ENCODE data around the gene HYDIN.

The HYDIN gene

DNA sequence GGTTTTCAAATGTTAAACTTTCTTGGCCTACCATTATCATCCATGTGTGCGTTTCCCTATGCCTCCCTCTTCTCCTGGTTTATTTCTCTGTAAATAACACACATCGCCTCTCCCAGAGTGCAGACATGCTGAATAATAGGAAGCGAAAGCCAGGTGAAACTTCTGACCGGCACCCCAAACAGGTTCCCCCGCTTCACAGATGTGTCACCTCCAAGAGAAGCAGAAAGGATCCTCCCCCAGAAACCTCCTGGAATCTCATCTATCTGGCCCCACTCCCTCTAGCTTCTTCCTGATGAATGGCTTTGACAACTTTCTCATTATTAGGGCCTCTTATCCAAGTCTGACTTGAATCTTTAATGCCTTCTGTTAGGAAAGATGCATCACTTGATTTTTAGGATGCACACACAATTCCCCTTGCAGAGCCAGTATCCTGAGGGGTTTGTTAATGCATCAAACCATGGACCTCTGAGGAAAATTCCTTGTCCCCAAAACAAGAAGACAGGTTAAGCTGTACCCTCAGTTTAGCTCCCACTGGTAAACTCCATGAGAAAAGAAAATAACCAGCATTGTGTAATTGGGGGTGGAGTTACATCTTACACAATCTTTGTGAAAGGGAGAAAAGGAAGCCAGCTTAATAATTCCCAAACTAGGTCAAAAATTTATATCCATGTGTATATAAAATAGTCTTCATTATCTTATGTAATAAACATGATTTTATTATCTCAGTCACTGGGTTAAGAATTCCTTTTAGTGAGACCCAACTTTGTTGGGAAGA is 20.1 kb upstream of the HYDIN start:
- Histone ChIP-seq H3K79me2 (ENCODE audit: insufficient read depth, low read length) (no peaks in the 10 kb centered on the region), H3K4me1 (ENCODE audit: insufficient read depth, low read length, poor library complexity, severe bottlenecking) (no peaks in the 10 kb centered on the region), H4K20me1 (ENCODE audit: insufficient read depth, low read length, poor library complexity, severe bottlenecking) (no peaks in the 10 kb centered on the region), H3K4me2 (ENCODE audit: low read depth, low read length, poor library complexity, severe bottlenecking) (no peak overlapping the region), H3F3A (ENCODE audit: low read depth) (no peaks in the 10 kb centered on the region), H3K9me3 (ENCODE audit: insufficient read depth, low read depth, low read length) (no peaks in the 10 kb centered on the region), H3K9ac (ENCODE audit: low read depth, low read length, poor library complexity, severe bottlenecking) (no peak overlapping the region), H3K4me3 (ENCODE audit: low read length, poor library complexity, severe bottlenecking) (no peak overlapping the region), H3K27me3 (ENCODE audit: insufficient read depth, low read length, poor library complexity, severe bottlenecking) (no peaks in the 10 kb centered on the region), H3K9me2 (replicated peaks; ENCODE audit: low read depth, low read length) (no peaks in the 10 kb centered on the region), H2AFZ (ENCODE audit: low read length) (no peak overlapping the region), H3K36me3 (ENCODE audit: insufficient read depth, low read length) (no peaks in the 10 kb centered on the region)
- TF ChIP-seq, protein P1, sequence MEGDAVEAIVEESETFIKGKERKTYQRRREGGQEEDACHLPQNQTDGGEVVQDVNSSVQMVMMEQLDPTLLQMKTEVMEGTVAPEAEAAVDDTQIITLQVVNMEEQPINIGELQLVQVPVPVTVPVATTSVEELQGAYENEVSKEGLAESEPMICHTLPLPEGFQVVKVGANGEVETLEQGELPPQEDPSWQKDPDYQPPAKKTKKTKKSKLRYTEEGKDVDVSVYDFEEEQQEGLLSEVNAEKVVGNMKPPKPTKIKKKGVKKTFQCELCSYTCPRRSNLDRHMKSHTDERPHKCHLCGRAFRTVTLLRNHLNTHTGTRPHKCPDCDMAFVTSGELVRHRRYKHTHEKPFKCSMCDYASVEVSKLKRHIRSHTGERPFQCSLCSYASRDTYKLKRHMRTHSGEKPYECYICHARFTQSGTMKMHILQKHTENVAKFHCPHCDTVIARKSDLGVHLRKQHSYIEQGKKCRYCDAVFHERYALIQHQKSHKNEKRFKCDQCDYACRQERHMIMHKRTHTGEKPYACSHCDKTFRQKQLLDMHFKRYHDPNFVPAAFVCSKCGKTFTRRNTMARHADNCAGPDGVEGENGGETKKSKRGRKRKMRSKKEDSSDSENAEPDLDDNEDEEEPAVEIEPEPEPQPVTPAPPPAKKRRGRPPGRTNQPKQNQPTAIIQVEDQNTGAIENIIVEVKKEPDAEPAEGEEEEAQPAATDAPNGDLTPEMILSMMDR (conservative IDR thresholded peaks at IDR 0.05; ENCODE audit: low read length), result no peak
- no peak for TF ChIP-seq EZH2phosphoT487 (IDR thresholded peaks at IDR 0.05; ENCODE audit: borderline replicate concordance)

DNA sequence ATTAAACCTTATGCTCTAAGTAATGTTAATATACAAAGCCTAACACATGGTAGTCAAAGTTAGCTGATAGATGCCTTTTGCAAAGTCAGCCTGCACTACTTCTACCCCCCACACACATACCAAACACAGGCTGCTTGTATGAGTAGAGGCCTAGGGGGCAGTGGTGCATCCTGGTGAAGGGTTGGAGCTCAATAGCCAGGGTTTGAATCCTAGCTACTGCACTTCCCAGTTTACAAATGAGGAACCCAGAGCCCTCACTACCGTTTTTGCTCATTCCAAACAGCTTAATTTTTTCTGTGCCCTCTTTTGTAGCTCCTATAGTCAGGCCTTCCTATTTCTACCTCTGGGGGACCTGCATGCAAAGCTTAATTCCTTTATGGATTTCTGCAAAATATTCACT is 18.9 kb upstream of the HYDIN start:
- Histone ChIP-seq H3K4me3 (ENCODE audit: low read length, poor library complexity, severe bottlenecking) (no peak overlapping the region), H3K9me3 (ENCODE audit: insufficient read depth, low read depth, low read length) (no peaks in the 10 kb centered on the region), H3F3A (ENCODE audit: low read depth) (no peaks in the 10 kb centered on the region), H3K9me2 (replicated peaks; ENCODE audit: low read depth, low read length) (no peaks in the 10 kb centered on the region), H2AFZ (ENCODE audit: low read length) (no peak overlapping the region), H3K9ac (ENCODE audit: low read depth, low read length, poor library complexity, severe bottlenecking) (no peak overlapping the region), H3K79me2 (ENCODE audit: insufficient read depth, low read length) (no peaks in the 10 kb centered on the region), H3K4me2 (ENCODE audit: low read depth, low read length, poor library complexity, severe bottlenecking) (no peak overlapping the region), H4K20me1 (ENCODE audit: insufficient read depth, low read length, poor library complexity, severe bottlenecking) (no peaks in the 10 kb centered on the region), H3K27me3 (ENCODE audit: insufficient read depth, low read length, poor library complexity, severe bottlenecking) (no peaks in the 10 kb centered on the region), H3K4me1 (ENCODE audit: insufficient read depth, low read length, poor library complexity, severe bottlenecking) (no peaks in the 10 kb centered on the region), H3K36me3 (ENCODE audit: insufficient read depth, low read length) (no peaks in the 10 kb centered on the region)
- TF ChIP-seq, protein P1 (conservative IDR thresholded peaks at IDR 0.05; ENCODE audit: low read length), result no peak
- no peak for TF ChIP-seq EZH2phosphoT487 (IDR thresholded peaks at IDR 0.05; ENCODE audit: borderline replicate concordance)

DNA sequence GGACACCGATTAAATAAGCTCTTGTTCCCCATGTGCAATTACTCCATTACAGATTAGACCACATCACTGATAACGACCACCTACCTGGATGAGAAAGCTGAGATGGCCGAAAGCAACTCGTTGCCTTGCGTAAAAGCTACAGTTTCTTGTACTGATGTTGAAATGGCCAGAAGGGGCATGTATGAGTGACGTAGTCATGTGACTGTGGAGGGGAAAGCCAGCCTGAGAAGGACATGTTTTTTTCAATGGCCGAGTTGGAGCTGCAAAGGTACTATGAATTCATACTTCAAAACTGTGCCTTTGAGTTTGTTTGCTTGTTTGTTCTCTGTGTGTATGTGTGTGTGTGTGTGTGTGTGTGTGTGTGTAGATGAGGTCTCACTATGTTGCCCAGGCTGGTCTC is 17.0 kb upstream of the HYDIN start:
- no peaks in the 10 kb centered on the region for H3K4me1 ChIP-seq (ENCODE audit: insufficient read depth, low read length, poor library complexity, severe bottlenecking)
- no peaks in the 10 kb centered on the region for H4K20me1 ChIP-seq (ENCODE audit: insufficient read depth, low read length, poor library complexity, severe bottlenecking)
- no peak overlapping the region for H3K4me3 ChIP-seq (ENCODE audit: low read length, poor library complexity, severe bottlenecking)
- no peak overlapping the region for H2AFZ ChIP-seq (ENCODE audit: low read length)
- H3K36me3 ChIP-seq (ENCODE audit: insufficient read depth, low read length), result no peaks in the 10 kb centered on the region
- H3K9me2 ChIP-seq (replicated peaks; ENCODE audit: low read depth, low read length), result no peaks in the 10 kb centered on the region
- TF ChIP-seq, protein P1 (conservative IDR thresholded peaks at IDR 0.05; ENCODE audit: low read length), result no peak
- no peak for TF ChIP-seq EZH2phosphoT487 (IDR thresholded peaks at IDR 0.05; ENCODE audit: borderline replicate concordance)
- H3F3A ChIP-seq (ENCODE audit: low read depth), result no peaks in the 10 kb centered on the region
- no peaks in the 10 kb centered on the region for H3K27me3 ChIP-seq (ENCODE audit: insufficient read depth, low read length, poor library complexity, severe bottlenecking)
- no peak overlapping the region for H3K4me2 ChIP-seq (ENCODE audit: low read depth, low read length, poor library complexity, severe bottlenecking)
- no peak overlapping the region for H3K9ac ChIP-seq (ENCODE audit: low read depth, low read length, poor library complexity, severe bottlenecking)
- no peaks in the 10 kb centered on the region for H3K79me2 ChIP-seq (ENCODE audit: insufficient read depth, low read length)
- H3K9me3 ChIP-seq (ENCODE audit: insufficient read depth, low read depth, low read length), result no peaks in the 10 kb centered on the region

All from Loucy (cell line).